ENCODE data around the gene BTAF1.

GRCh38 chr10:92010047-92010735, 86.6 kb downstream of the BTAF1 start:
- TF ChIP-seq CTCF (IDR thresholded peaks at IDR 0.05): no peak
- TF ChIP-seq POLR2A (IDR thresholded peaks at IDR 0.05): no peak
- TF ChIP-seq EP300 (IDR thresholded peaks at IDR 0.05; ENCODE audit: low read depth): no peak
